HepG2 (cell line): ENCODE measurements around the gene SMYD2.

ENCODE experiments used
- CTCF ChIP-seq: sonication (generic); formaldehyde crosslinking; IDR thresholded peaks from 2 replicates; pipeline ENCODE4 v1.5.0; 2020; ENCODE audit warnings: mild to moderate bottlenecking, missing genetic modification reagents, moderate library complexity
- DDIT3 ChIP-seq: sonication (generic); formaldehyde crosslinking; IDR thresholded peaks from 2 replicates; pipeline ENCODE4 v1.4.0; 2020; ENCODE audit warnings: mild to moderate bottlenecking, missing genetic modification reagents
- GMEB2 ChIP-seq: IDR thresholded peaks from 2 replicates; pipeline ENCODE4 v1.6.1; 2016; ENCODE audit warnings: missing biosample characterization, missing genetic modification reagents, low read depth
- NPAS2 ChIP-seq: sonication (generic); formaldehyde crosslinking; IDR thresholded peaks from 2 replicates; pipeline ENCODE4 v1.8.0; 2022; ENCODE audit warnings: mild to moderate bottlenecking, missing genetic modification reagents, borderline replicate concordance
- TBP ChIP-seq: sonication (generic); formaldehyde crosslinking; IDR thresholded peaks from 2 replicates; pipeline ENCODE4 v1.5.0; 2020; ENCODE audit warnings: missing genetic modification reagents
- ZNF24 ChIP-seq: fragments of 450-650 bp; IDR thresholded peaks from 2 replicates; pipeline ENCODE4 v1.6.1; 2017; ENCODE audit warnings: antibody characterized with exemption, mild to moderate bottlenecking
- ZNF274 ChIP-seq: sonication (generic); formaldehyde crosslinking; IDR thresholded peaks from 2 replicates; pipeline ENCODE4 v1.5.1; 2020; ENCODE audit warnings: mild to moderate bottlenecking, missing genetic modification reagents
- ZNF530 ChIP-seq: sonication (generic); formaldehyde crosslinking; IDR thresholded peaks from 2 replicates; pipeline ENCODE4 v1.5.0; 2020; ENCODE audit warnings: low read depth, mild to moderate bottlenecking, missing genetic modification reagents

GRCh38 chr1:214326406-214326805, 45.4 kb downstream of the SMYD2 start:
- no peak for TF ChIP-seq TBP (CRISPR knock-in tag)
- no peak for TF ChIP-seq GMEB2 (CRISPR knock-in tag)
- TF ChIP-seq ZNF530 (CRISPR knock-in tag), result no peak
- no peak for TF ChIP-seq DDIT3
- TF ChIP-seq CTCF, result no peak
- no peak for TF ChIP-seq ZNF24
- no peak for TF ChIP-seq ZNF274 (CRISPR knock-in tag)
- no peak for TF ChIP-seq NPAS2 (CRISPR knock-in tag)
